Skeletal muscle tissue (tissue), 4 donors: ENCODE results near the gene FYCO1. TPM values are rescaled to one million over a fixed set of nuclear protein-coding genes. Genes with fewer than 3 reads are reported as not detected.

Source experiments
- H3K27ac ChIP-seq: one replicate; pipeline ENCODE4 v1.7.0; 2013; ENCODE audit warnings: mild to moderate bottlenecking, low read depth, low read length, inconsistent platforms
- H3K27me3 ChIP-seq, 3 donors: one replicate each; pipeline ENCODE4 v1.7.0; 2013; ENCODE audit warnings: low read length in 3 of 3; ENCODE audit not compliant: control insufficient read depth in 3 of 3, insufficient read depth in 3 of 3
- H3K36me3 ChIP-seq, 3 donors: one replicate each; pipeline ENCODE4 v1.7.0; 2013; ENCODE audit warnings: low read length in 3 of 3; ENCODE audit not compliant: control insufficient read depth in 3 of 3, insufficient read depth in 3 of 3
- H3K4me1 ChIP-seq, 3 donors: one replicate each; pipeline ENCODE4 v1.7.0; 2013; ENCODE audit warnings: low read length in 3 of 3, mild to moderate bottlenecking in 3 of 3; ENCODE audit not compliant: control insufficient read depth in 3 of 3, insufficient read depth in 3 of 3
- H3K4me3 ChIP-seq, 3 donors: one replicate each; pipeline ENCODE4 v1.7.0; 2013; ENCODE audit warnings: low read length in 3 of 3
- H3K9ac ChIP-seq, 3 donors: one replicate each; pipeline ENCODE4 v1.7.0; 2013; ENCODE audit warnings: low read length in 3 of 3, mild to moderate bottlenecking in 3 of 3, moderate library complexity in 2 of 3, low read depth in 1 of 3
- H3K9me3 ChIP-seq, 3 donors: one replicate each; pipeline ENCODE4 v1.7.0; 2013; ENCODE audit warnings: low read length in 3 of 3; ENCODE audit not compliant: control insufficient read depth in 3 of 3
- total RNA-seq: library from RNA; depleted of rRNA; stranded (reverse); fragments of >200 nt; gene quantifications from one replicate; pipeline ENCODE4 v1.2.3, GENCODE V29; 2014
- donor health status: Osteomylitis.

FYCO1 gene
- total RNA-seq, 1 donor from 2014 or later, result 16.7 TPM

- Histone ChIP-seq H3K9me3 (no peaks in the 10 kb centered on the region), H3K27me3 (no peaks in the 10 kb centered on the region), H3K4me1 (peaks cover 2 to 33% (median 26%) of the 10 kb centered on the region in 3 donors), H3K4me3 (peak overlapping the region in 1 of 3 donors; percentile 8), H3K36me3 (peaks cover 89 to 95% (median 94%) of the 10 kb centered on the region in 3 donors), H3K27ac (peak overlapping the region; percentile 82), H3K9ac (peak overlapping the region in 1 of 3 donors; percentile 80)
Observed at GRCh38 chr3:45957586-45957985, 38.0 kb downstream of the FYCO1 start.

- no peaks in the 10 kb centered on the region for H3K9me3 ChIP-seq
- peaks cover 92 to 95% (median 94%) of the 10 kb centered on the region in 3 donors for H3K36me3 ChIP-seq
- no peak overlapping the region for H3K27ac ChIP-seq
- H3K27me3 ChIP-seq, result no peaks in the 10 kb centered on the region
- H3K4me1 ChIP-seq, result peaks cover 2 to 36% (median 29%) of the 10 kb centered on the region in 3 donors
- H3K9ac ChIP-seq, result no peak overlapping the region
- H3K4me3 ChIP-seq, result no peak overlapping the region
Observed at GRCh38 chr3:45955706-45956105, 39.9 kb downstream of the FYCO1 start.

- Histone ChIP-seq H3K36me3 (peaks cover 92 to 95% (median 94%) of the 10 kb centered on the region in 3 donors), H3K9me3 (no peaks in the 10 kb centered on the region), H3K27ac (no peak overlapping the region), H3K4me3 (no peak overlapping the region), H3K4me1 (peaks cover 2 to 36% (median 29%) of the 10 kb centered on the region in 3 donors), H3K9ac (peak overlapping the region in 1 of 3 donors; percentile 45), H3K27me3 (no peaks in the 10 kb centered on the region)
Observed at GRCh38 chr3:45955017-45955647, 40.5 kb downstream of the FYCO1 start.

- Histone ChIP-seq H3K27ac (no peak overlapping the region), H3K27me3 (no peaks in the 10 kb centered on the region), H3K9ac (peak overlapping the region in 1 of 3 donors; percentile 25), H3K9me3 (no peaks in the 10 kb centered on the region), H3K4me1 (peaks cover 2 to 36% (median 22%) of the 10 kb centered on the region in 3 donors), H3K4me3 (no peak overlapping the region), H3K36me3 (peaks cover 92 to 95% (median 94%) of the 10 kb centered on the region in 3 donors)
Observed at GRCh38 chr3:45954306-45954705, 41.3 kb downstream of the FYCO1 start.

GRCh38 chr3:45953536-45953935 is 42.1 kb downstream of the FYCO1 start:
- Histone ChIP-seq H3K9me3 (no peaks in the 10 kb centered on the region), H3K9ac (no peak overlapping the region), H3K4me1 (peaks cover 0 to 35% (median 17%) of the 10 kb centered on the region in 3 donors), H3K4me3 (no peak overlapping the region), H3K36me3 (peaks cover 92 to 95% (median 94%) of the 10 kb centered on the region in 3 donors), H3K27me3 (no peaks in the 10 kb centered on the region), H3K27ac (no peak overlapping the region)

- H3K4me1 ChIP-seq, result peaks cover 0 to 24% (median 11%) of the 10 kb centered on the region in 3 donors
- no peaks in the 10 kb centered on the region for H3K27me3 ChIP-seq
- H3K36me3 ChIP-seq, result peaks cover 88 to 95% (median 94%) of the 10 kb centered on the region in 3 donors
- H3K9me3 ChIP-seq, result no peaks in the 10 kb centered on the region
- H3K4me3 ChIP-seq, result no peak overlapping the region
- H3K27ac ChIP-seq, result no peak overlapping the region
- H3K9ac ChIP-seq, result no peak overlapping the region
Observed at GRCh38 chr3:45952456-45952855, 43.2 kb downstream of the FYCO1 start.

- no peak overlapping the region for H3K9ac ChIP-seq
- peaks cover 0 to 24% (median 14%) of the 10 kb centered on the region in 3 donors for H3K4me1 ChIP-seq
- no peak overlapping the region for H3K27ac ChIP-seq
- no peaks in the 10 kb centered on the region for H3K27me3 ChIP-seq
- peaks cover 90 to 96% (median 95%) of the 10 kb centered on the region in 3 donors for H3K36me3 ChIP-seq
- no peak overlapping the region for H3K4me3 ChIP-seq
- no peaks in the 10 kb centered on the region for H3K9me3 ChIP-seq
Observed at GRCh38 chr3:45951946-45952345, 43.7 kb downstream of the FYCO1 start.

GRCh38 chr3:45950686-45951600 is 44.7 kb downstream of the FYCO1 start:
- Histone ChIP-seq H3K9ac (peak overlapping the region in 1 of 3 donors; percentile 33), H3K4me1 (peaks cover 0 to 30% (median 19%) of the 10 kb centered on the region in 3 donors), H3K4me3 (no peak overlapping the region), H3K27me3 (no peaks in the 10 kb centered on the region), H3K27ac (no peak overlapping the region), H3K36me3 (peaks cover 94 to 100% (median 99%) of the 10 kb centered on the region in 3 donors), H3K9me3 (no peaks in the 10 kb centered on the region)

- H3K9me3 ChIP-seq, result no peaks in the 10 kb centered on the region
- no peaks in the 10 kb centered on the region for H3K27me3 ChIP-seq
- H3K4me3 ChIP-seq, result no peak overlapping the region
- H3K4me1 ChIP-seq, result peaks cover under 1 to 38% (median 27%) of the 10 kb centered on the region in 3 donors
- H3K27ac ChIP-seq, result no peak overlapping the region
- H3K9ac ChIP-seq, result peak overlapping the region in 1 of 3 donors; percentile 25
- peaks cover 88 to 99% (median 93%) of the 10 kb centered on the region in 3 donors for H3K36me3 ChIP-seq
Observed at GRCh38 chr3:45950131-45950530, 45.5 kb downstream of the FYCO1 start.
